NCI-H748 (cell line): ENCODE measurements around the gene RFX8.

Experiments
- DNase-seq: peaks from one replicate; lab custom pipeline; 2025; ENCODE audit not compliant: unreplicated experiment; lab: John Stamatoyannopoulos, UW

The RFX8 gene

GRCh38 chr2:101386599-101387150 is 88.2 kb downstream of the RFX8 start:
- peak; percentile 36 for DNase-seq

DNA sequence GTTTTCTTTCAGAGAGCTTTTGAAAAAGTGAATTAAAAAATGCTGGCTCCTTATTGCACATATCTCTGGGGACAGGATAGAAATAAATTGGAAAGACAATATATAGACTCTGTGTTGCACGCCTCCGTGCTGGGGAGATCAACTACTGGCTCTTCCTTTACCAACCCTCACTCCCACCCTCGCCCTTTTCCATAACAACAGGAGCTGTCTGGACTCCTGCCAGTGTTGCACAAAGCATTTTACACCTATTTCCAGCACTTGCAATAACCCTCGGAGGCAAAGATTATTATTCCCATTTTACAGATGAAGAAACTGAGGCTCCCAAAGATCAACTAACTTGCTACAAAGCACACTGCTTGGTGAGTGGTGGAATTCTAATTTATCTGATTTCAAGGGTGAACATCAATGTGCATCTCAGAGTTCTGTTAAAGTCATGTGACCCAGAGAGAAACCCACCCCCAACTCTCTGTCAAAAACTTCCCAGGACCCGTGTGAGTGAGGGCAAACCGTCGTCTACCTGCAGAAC is 91.8 kb downstream of the RFX8 start:
- no peak for DNase-seq

- DNase-seq: no peak
These were observed 92.5 kb downstream of the RFX8 start for GRCh38 chr2:101382442-101382841.

- no peak for DNase-seq
These were observed 94.5 kb downstream of the RFX8 start for GRCh38 chr2:101380376-101380775.

DNA sequence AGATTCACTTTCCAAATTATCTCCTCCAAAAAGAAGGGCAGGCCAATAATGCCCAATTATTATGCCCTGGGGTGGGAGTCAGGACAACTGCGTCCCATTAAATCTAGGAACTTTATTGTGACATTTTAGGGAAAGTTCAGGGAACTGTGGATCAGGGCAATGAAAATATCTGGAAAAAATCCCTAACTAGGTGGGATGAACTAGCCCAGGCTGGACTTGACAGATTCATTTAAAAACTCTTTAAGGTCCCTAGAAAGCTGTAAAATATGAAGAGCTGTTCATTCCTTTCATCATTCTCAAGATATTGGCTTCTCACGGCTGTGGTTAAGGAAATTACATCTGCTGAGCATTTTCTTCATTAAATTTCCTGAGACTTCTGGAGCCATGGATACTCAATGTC is 95.8 kb downstream of the RFX8 start:
- no peak for DNase-seq

GRCh38 chr2:101375653-101376052 is 99.3 kb downstream of the RFX8 start:
- DNase-seq: no peak

DNA sequence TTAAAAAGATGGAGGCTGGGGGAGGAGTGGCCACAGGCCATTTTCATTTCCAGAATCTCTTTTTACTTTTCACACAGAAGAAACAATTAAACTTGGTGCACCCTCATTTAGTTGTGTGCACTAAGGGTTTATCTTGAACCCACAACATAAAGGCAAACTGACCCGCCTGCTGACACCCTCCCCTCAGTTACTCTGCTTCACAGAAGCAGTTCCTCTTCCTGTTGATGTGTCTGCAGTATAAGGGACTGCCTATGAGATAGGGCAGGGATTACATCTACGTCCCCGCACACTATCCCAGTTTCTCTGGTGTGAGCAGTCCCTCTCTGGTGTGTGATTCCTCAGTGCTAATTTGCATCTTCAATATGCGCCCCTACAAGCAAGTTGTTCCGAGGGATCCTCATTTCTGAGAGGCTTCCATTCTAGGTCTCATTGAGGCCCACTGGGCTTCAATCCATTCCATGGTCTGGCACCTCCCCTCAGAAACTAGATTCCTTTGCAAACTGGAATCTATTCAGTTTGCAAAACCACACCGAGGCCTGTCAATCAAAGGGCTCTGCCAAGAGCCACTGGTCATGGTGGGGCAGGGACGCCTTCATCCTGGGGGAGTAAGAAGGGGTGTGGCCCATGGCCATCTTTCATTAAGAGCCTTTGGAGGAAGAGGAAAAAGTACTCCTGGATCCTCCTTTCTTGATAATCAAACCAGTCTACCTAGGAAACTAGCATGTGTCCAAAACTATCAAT is 99.9 kb downstream of the RFX8 start:
- DNase-seq: no peak

GRCh38 chr2:101372792-101373191 is 102.1 kb downstream of the RFX8 start:
- no peak for DNase-seq

DNA sequence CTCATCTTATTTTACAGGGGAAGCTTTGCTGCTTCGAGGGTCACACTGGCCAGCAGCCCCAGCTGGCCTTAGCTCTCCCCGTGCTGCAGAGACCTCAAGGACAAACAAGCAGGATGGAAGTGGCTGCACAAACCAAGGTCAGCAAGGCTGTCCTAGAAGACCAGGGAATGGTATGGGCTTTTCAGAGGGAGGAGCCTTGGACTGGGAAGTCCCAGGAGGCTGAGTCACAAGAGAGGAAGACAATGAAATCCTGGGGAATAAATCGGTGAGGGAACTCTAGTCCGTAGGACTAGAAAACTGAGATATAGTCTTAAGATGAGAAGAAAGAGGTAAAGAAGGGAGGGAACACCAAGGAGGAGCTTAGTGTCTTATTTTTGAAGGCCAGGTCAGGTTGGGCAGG is 103.3 kb downstream of the RFX8 start:
- DNase-seq: no peak

GRCh38 chr2:101369100-101369499 is 105.8 kb downstream of the RFX8 start:
- no peak for DNase-seq

DNA sequence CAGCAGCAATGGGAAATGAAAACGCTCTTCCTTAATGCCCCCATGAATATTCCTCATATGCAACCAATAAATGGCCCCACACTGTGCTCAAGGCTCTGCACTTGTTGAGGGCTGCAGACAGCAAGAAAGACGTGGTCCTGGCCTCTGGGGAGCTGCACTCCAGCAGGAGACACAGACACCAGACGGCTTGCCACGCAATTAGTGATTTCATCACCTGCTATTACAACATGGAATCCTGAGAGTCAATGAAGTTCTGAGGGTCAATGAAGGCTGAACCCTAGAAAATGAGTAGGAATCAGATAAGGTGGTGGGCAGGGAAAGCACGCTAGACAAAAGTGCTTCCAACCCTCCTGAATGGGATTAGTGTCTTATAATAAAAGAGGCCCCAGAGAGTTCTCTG is 106.5 kb downstream of the RFX8 start:
- no peak for DNase-seq

DNA sequence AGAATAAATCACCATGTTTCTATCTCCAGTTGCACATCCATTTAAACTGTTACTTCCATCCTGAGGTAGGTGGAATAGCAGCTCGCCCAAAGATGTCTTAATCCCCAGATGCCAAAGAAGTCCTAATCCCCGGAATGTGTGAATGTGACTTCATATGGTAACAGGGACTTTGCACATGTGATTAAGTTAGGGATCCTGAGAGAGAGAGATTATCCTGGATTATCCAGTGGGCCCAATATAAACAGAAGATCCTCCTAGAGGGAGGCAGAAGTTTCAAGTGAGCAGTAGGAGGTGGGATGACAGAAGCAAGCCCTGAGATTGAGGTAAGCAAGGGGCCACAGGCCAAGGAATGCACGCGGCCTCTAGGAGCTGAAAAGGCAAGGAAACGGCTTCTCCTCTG is 107.4 kb downstream of the RFX8 start:
- no peak for DNase-seq

- no peak for DNase-seq
These were observed 110.0 kb downstream of the RFX8 start for GRCh38 chr2:101364878-101365277.

DNA sequence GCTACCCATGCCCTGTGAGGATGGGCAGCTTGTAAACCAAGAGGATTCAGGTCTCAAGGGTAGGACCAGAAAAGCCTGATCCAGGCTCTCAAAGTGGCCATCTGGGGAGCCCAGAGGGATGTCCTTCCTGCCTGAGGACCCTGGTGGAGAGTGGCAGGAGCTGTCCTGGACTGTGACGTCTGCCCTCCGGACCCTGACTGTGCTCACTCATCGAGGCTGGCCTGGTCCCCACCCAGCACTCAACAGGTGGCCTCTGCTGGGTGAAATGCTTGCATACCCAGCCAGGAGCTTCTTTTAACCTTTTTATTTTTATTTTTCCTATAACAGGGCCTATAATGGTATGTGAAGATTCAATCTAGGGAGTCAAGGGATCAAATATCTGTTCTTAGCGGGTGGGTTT is 112.1 kb downstream of the RFX8 start:
- DNase-seq: no peak

GRCh38 chr2:101362316-101362715 is 112.6 kb downstream of the RFX8 start:
- no peak for DNase-seq

DNA sequence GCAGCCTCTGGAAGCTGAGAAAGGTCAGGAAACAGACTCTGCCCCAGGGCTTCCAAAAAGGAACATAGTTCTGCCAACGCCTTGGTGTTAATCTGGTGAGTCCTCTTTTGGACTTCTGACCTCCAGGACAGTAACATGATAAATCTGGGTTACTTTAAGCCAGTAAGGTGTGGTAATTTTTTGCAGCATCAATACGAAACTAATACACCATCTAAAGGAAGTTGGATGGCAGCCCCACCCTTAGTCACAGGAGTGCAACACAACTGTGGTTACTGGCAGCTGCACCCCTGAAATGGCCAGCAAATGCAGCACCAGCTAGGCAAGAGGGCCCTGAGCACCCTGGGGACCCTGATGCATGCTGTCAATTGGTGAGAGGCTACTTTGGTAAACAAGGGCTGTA is 113.4 kb downstream of the RFX8 start:
- no peak for DNase-seq

DNA sequence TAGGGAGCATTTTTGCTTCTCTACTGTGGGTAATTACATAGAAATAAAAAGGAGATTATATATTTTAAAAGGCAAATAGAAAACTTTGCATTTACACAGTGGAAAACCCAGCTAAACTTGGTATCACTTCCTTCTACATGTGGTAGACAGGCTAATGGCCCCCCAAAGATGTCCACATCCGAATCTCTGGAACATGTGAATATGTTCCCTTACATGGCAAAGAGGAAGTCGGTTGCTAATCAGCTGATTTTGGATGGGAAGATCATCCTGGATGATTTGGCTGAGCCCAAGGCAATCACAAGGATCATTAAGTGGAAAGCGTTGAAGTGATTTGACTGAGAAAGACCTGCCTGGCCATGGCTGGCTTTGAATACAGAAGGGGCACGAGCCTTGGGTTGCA is 113.8 kb downstream of the RFX8 start:
- no peak for DNase-seq

- DNase-seq: no peak
These were observed 114.7 kb downstream of the RFX8 start for GRCh38 chr2:101360232-101360631.

DNA sequence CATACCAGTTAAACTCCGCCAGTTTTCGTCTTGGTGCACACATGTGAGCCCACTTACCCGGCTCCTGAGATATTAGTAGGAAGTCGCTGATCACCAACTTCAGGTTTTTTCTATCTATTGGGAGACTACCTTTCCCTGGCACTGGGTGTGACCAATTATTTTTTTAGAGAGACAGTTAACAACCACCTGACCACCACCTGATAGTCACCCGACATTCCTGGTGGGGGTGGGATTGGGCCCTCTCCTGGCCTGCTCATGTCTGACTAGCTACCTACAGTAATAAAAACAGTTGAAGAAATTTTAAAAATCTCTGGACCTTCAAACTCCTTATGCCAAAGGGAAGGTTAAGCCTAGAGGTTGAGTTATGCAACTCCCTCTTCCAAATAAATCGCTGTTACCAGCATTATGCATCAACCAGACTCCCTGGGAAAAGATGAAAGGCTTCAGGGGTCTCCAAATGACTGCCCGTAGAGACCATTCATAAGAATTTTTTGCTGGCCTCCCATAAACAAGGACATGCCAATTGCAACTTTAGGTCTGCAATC is 115.4 kb downstream of the RFX8 start:
- no peak for DNase-seq

DNA sequence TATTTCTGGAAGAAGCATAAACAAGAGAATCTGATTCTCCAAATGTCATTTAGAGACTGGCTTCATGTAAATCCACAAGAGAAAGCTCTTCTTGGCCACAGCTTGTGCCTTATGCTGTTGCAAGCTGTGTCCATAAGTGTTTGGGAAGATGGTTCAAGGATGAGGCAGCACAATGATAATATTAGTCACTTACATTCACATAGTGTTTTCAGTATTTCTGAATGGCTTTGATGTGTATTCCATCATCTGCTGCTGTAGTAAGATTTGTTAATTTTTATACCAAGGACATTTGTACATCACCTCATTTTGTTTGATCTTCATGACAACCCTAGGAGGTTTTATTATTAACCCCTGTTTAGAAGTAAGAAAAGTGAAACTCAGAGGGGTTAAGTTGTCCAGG is 117.5 kb downstream of the RFX8 start:
- DNase-seq: no peak

DNA sequence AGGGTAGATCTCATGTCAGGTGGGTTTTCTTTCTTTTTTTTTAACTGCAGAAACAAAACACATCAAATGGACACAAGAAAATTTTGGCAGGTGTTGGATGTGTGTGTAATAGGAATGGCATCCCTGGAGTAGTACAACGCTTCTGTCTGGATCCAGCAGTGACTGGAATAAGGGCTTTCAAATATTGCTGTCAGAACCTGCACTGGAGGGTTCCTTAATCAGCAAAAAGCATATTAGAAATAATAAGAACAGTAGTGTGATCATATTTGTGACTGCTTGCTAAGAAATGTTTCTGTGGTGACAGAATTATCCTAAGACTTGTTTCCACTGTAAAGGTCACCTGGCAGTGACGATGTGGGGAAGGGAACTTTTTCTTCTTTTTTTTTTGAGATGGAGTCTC is 118.4 kb downstream of the RFX8 start:
- no peak for DNase-seq

DNA sequence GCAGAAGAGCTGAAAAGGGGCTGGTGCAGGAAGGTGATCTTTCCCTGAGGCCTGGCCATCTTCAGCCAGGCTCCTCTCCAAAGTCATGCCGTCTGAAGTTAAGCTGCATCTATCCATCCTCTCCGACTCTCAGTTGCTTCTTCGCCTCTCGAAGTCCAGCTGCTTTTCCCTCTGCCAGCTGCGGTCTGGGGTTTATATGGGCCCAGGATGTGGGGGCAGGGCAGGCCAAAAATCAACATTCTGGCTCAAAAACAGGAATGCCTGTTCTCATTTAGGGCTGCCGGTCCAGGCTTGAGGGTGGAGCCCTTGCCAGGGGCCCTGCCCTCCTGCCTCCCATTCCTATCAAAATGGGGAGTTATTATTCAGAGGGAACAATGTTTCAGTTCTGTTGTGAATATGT is 118.9 kb downstream of the RFX8 start:
- no peak for DNase-seq
